Hepatocyte (in vitro differentiated cells): Measurements from ENCODE around the gene EVL.

Experiments
- CTCF ChIP-seq: fragments of 200-600 bp; sonication (generic); IDR thresholded peaks from 2 replicates; pipeline ENCODE4 v1.5.1; 2016; ENCODE audit warnings: antibody characterized with exemption, mild to moderate bottlenecking; ENCODE audit not compliant: poor library complexity
- EZH2 ChIP-seq: fragments of 200-600 bp; sonication (generic); IDR thresholded peaks from 2 replicates; pipeline ENCODE4 v1.6.1; 2016; ENCODE audit warnings: antibody characterized with exemption, mild to moderate bottlenecking, borderline replicate concordance
- EZH2phosphoT487 ChIP-seq: fragments of 200-600 bp; sonication (generic); IDR thresholded peaks from one replicate; pipeline ENCODE4 v1.6.1; 2018; ENCODE audit warnings: antibody characterized with exemption, mild to moderate bottlenecking, low read depth, moderate library complexity; ENCODE audit not compliant: unreplicated experiment, severe bottlenecking

DNA sequence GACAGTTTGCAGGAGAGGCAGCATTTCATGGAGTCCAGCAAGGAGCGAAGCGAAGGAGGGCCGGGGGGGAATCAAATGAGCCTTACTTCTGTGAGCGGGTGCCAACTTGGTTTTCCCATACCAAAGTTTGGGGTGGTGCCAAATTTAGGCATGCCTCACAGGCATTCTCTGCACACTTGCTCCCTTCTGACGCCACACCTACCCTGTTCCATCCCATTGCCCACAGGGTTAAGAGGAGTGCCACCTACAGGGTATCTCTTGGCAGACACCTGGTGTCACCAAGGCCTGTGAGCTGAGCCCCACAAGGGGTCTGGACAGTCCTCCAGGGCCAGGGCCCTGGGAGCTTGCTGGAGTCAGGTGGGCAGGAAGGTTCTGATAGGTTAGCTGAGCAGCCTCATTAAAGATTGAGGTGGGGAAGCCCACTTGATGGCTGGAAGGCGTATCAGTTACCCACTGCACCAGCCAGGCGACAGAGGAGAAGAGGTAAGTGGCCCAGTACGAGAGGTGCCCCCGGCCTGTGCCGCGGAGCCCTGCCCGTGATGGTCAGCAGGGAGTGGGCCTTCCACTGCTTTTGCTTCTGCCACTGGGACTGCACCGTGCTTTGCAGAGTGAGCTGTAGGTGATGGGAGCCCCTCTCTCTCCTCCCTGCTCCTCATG lies 49.0 kb downstream of the EVL start:
- no peak for TF ChIP-seq EZH2
- no peak for TF ChIP-seq CTCF
- no peak for TF ChIP-seq EZH2phosphoT487
